Prostate gland (tissue), 2 donors: ENCODE data around the gene MAGI2.

Source experiments
- CTCF ChIP-seq, 4 experiments: fragments of 200-600 bp in 2 of 4; fragments of 450-650 bp in 2 of 4; sonication (generic) in 2 of 4; IDR thresholded peaks; 1 replicate in 3 of 4; 2 replicates in 1 of 4; pipeline ENCODE4 v1.5.1; 2016 to 2019; ENCODE audit warnings: antibody characterized with exemption in 4 of 4, mild to moderate bottlenecking in 2 of 4, moderate library complexity in 2 of 4
- POLR2A ChIP-seq: fragments of 450-650 bp; IDR thresholded peaks from one replicate; pipeline ENCODE4 v1.6.1; 2016; ENCODE audit warnings: antibody characterized with exemption, mild to moderate bottlenecking
- POLR2AphosphoS5 ChIP-seq: sonication (generic); formaldehyde crosslinking; IDR thresholded peaks from one replicate; pipeline ENCODE4 v1.6.1; 2017; ENCODE audit warnings: antibody characterized with exemption

GRCh38 chr7:78443811-78444210 lies 1009.7 kb downstream of the MAGI2 start:
- TF ChIP-seq CTCF (IDR thresholded peaks at IDR 0.05) (no peak), POLR2A (no peak), POLR2AphosphoS5 (no peak)
